Endothelial cell of umbilical vein (primary cell): ENCODE measurements around the gene HBE1. TPM values are rescaled to one million over a fixed set of nuclear protein-coding genes. Genes with fewer than 3 reads are reported as not detected.

Source experiments
- BruUV-seq: library from RNA; stranded (reverse); fragments of 400-500 nt; replicated peaks from 2 replicates; lab custom pipeline; 2021; lab: Mats Ljungman, UMichigan
- CTCF ChIA-PET: fragments of 300-600, 350-600 bp; sonication (Branson Sonifier 250); formaldehyde crosslinking; loops from one replicate; lab custom pipeline; 2021; ENCODE audit warnings: antibody characterized with exemption, inconsistent platforms; lab: Charles Lee
- POLR2A ChIA-PET: fragments of 300-600, 350-600 bp; sonication (Branson Sonifier 250); formaldehyde crosslinking; loops from one replicate; lab custom pipeline; 2021; ENCODE audit warnings: antibody characterized with exemption, inconsistent platforms; lab: Charles Lee
- DNase-seq: peaks from one replicate; pipeline ENCODE4 v3.0.0-alpha.2; 2011; ENCODE audit warnings: low read depth, low spot score
- FAIRE-seq: peaks from 2 replicates; lab custom pipeline; 2011; peaks lifted over from hg19 to GRCh38; lab: Jason Lieb, UNC
- H2AFZ ChIP-seq: 2 replicates; pipeline ENCODE4 v1.6.0; 2012; ENCODE audit warnings: low read depth, low read length, control low read depth, inconsistent platforms
- H3K27ac ChIP-seq: 2 replicates; pipeline ENCODE4 v1.5.1; 2011; ENCODE audit warnings: low read depth, mild to moderate bottlenecking, control low read depth, low read length, moderate library complexity; ENCODE audit not compliant: insufficient read depth
- H3K27me3 ChIP-seq, 2 experiments: 2 replicates each; pipeline versions ENCODE4 v1.6.0 to v1.6.1; 2011; ENCODE audit warnings: low read length in 2 of 2, mixed read lengths in 1 of 2; ENCODE audit not compliant: control insufficient read depth in 2 of 2, insufficient read depth in 2 of 2
- H3K36me3 ChIP-seq, 2 experiments: 2 replicates in 1 of 2; 3 replicates in 1 of 2; pipeline ENCODE4 v1.5.1; 2011; ENCODE audit warnings: low read length in 2 of 2, mild to moderate bottlenecking in 1 of 2, moderate library complexity in 1 of 2; ENCODE audit not compliant: control insufficient read depth in 2 of 2, insufficient read depth in 2 of 2; ENCODE audit errors: extremely low read depth in 1 of 2
- H3K4me1 ChIP-seq: 3 replicates; pipeline ENCODE4 v1.5.1; 2011; ENCODE audit warnings: mild to moderate bottlenecking, low read length; ENCODE audit not compliant: control insufficient read depth, insufficient read depth; ENCODE audit errors: extremely low read depth
- H3K4me2 ChIP-seq: 2 replicates; pipeline ENCODE4 v1.6.1; 2011; ENCODE audit warnings: low read length, control low read depth, mixed read lengths; ENCODE audit not compliant: insufficient read depth
- H3K4me3 ChIP-seq, 3 experiments: fragments of 200-600 bp in 1 of 3; sonication (generic), shearing (Covaris generic) in 1 of 3; replicated peaks in 1 of 3; 2 replicates each; pipeline ENCODE4 v1.5.1; 2011 to 2016; ENCODE audit warnings: control low read depth in 3 of 3, low read length in 3 of 3, mild to moderate bottlenecking in 2 of 3, inconsistent platforms in 1 of 3, low read depth in 1 of 3, moderate library complexity in 1 of 3; ENCODE audit not compliant: insufficient read depth in 1 of 3
- H3K79me2 ChIP-seq: 2 replicates; pipeline ENCODE4 v1.6.0; 2012; ENCODE audit warnings: low read length, inconsistent platforms; ENCODE audit not compliant: control insufficient read depth, insufficient read depth
- H3K9ac ChIP-seq: replicated peaks from 2 replicates; pipeline ENCODE3; 2011; ENCODE audit warnings: low read length, control low read depth; ENCODE audit not compliant: insufficient read depth; ENCODE audit errors: extremely low read depth
- H3K9me1 ChIP-seq: replicated peaks from 3 replicates; pipeline ENCODE4 v1.6.0; 2011; ENCODE audit warnings: mild to moderate bottlenecking, low read length; ENCODE audit not compliant: control insufficient read depth, insufficient read depth; ENCODE audit errors: extremely low read depth
- H3K9me3 ChIP-seq: replicated peaks from 2 replicates; pipeline ENCODE4 v1.5.1; 2012; ENCODE audit warnings: low read length, inconsistent platforms; ENCODE audit not compliant: control insufficient read depth, insufficient read depth
- H4K20me1 ChIP-seq: replicated peaks from 2 replicates; pipeline ENCODE3; 2011; ENCODE audit warnings: mild to moderate bottlenecking, low read length; ENCODE audit not compliant: control insufficient read depth, insufficient read depth; ENCODE audit errors: extremely low read depth
- EZH2 ChIP-seq: IDR thresholded peaks from 2 replicates; pipeline ENCODE4 v1.6.1; 2012; ENCODE audit warnings: borderline replicate concordance, low read depth, mild to moderate bottlenecking, moderate library complexity, low read length, inconsistent platforms; ENCODE audit not compliant: severe bottlenecking
- FOS ChIP-seq: IDR thresholded peaks from 2 replicates; pipeline ENCODE4 v1.6.1; 2011; ENCODE audit warnings: mild to moderate bottlenecking, low read length, moderate library complexity, borderline replicate concordance; ENCODE audit not compliant: insufficient read depth
- GATA2 ChIP-seq: IDR thresholded peaks from 2 replicates; pipeline ENCODE4 v1.7.0; 2011; ENCODE audit warnings: low read depth, mild to moderate bottlenecking, moderate library complexity, mixed read lengths, low read length; ENCODE audit not compliant: insufficient read length, insufficient read depth
- JUN ChIP-seq: IDR thresholded peaks from 2 replicates; pipeline ENCODE4 v1.6.1; 2011; ENCODE audit warnings: borderline replicate concordance, low read depth; ENCODE audit not compliant: insufficient read length, insufficient read depth
- MAX ChIP-seq: IDR thresholded peaks from 2 replicates; pipeline ENCODE4 v1.6.1; 2011; ENCODE audit not compliant: insufficient read depth, insufficient read length
- MYC ChIP-seq: IDR thresholded peaks from one replicate; pipeline ENCODE4 v1.6.1; 2011; ENCODE audit warnings: mild to moderate bottlenecking, low read depth, low read length
- POLR2A ChIP-seq: IDR thresholded peaks from 2 replicates; pipeline ENCODE4 v1.6.1; 2012; ENCODE audit warnings: low read depth, mild to moderate bottlenecking, control low read depth, low read length
- POLR2AphosphoS5 ChIP-seq: IDR thresholded peaks from 2 replicates; pipeline ENCODE4 v1.6.1; 2012; ENCODE audit warnings: low read depth, mild to moderate bottlenecking, control low read depth, low read length, moderate library complexity; ENCODE audit not compliant: insufficient read depth
- dilution Hi-C: fragments of 300-500 bp; cut with MboI; formaldehyde crosslinking; loops from one replicate; pipeline ENCODE4 v1.15.0; 2019; ENCODE audit warnings: low sequenced_read_pairs; ENCODE audit not compliant: extremely low pct_ligation_motif_present
- intact Hi-C: fragments of 100-400 bp; cut with micrococcal nuclease; formaldehyde crosslinking; loops from one replicate; pipeline ENCODE4 v1.10.0; 2022
- polyA plus RNA-seq, 4 experiments: library from polyadenylated mRNA; depleted of rRNA in 3 of 4; stranded (reverse) in 3 of 4; unstranded in 1 of 4; fragments of >200 nt; gene quantifications; 2 replicates each; pipeline versions ENCODE4 v1.2.1 to v1.2.3, GENCODE V29; 2011 to 2012; ENCODE audit warnings: missing spikeins in 1 of 4
- total RNA-seq: library from RNA; stranded (reverse); gene quantifications from 2 replicates; pipeline ENCODE4 v1.2.3, GENCODE V29; 2021
- TF ChIP-seq, protein P1 (sequence below), 2 donors: IDR thresholded peaks; 1 replicate in 1 of 2; 2 replicates in 1 of 2; pipeline ENCODE4 v1.5.1; 2011; ENCODE audit warnings: low read length in 2 of 2, mild to moderate bottlenecking in 2 of 2, moderate library complexity in 2 of 2, control low read depth in 1 of 2, inconsistent platforms in 1 of 2, low read depth in 1 of 2; ENCODE audit not compliant: insufficient read depth in 1 of 2; ENCODE audit errors: extremely low read depth in 1 of 2

The HBE1 gene
- total and polyA plus RNA-seq, 2 donors (not counting 3 experiments of a cell fraction or from before 2014, with no cell fraction given) = 0.37 TPM; not detected in 1

GRCh38 chr11:5283882-5284281, 14.1 kb upstream of the HBE1 start:
- dilution Hi-C loops = no loop called here
- Histone ChIP-seq H3K27me3 (no peaks in the 10 kb centered on the region), H3K4me3 (no peak overlapping the region), H3K9ac (no peak overlapping the region), H3K4me1 (peaks cover 11% of the 10 kb centered on the region), H4K20me1 (no peaks in the 10 kb centered on the region), H3K9me3 (no peaks in the 10 kb centered on the region), H3K36me3 (no peaks in the 10 kb centered on the region), H3K4me2 (no peak overlapping the region), H3K9me1 (no peaks in the 10 kb centered on the region), H3K27ac (no peak overlapping the region), H2AFZ (no peak overlapping the region), H3K79me2 (no peaks in the 10 kb centered on the region)
- TF ChIP-seq GATA2 (no peak), EZH2 (no peak), MAX (no peak), POLR2AphosphoS5 (no peak), MYC (no peak), FOS (no peak), POLR2A (no peak), JUN (no peak)
- TF ChIP-seq, protein P1, sequence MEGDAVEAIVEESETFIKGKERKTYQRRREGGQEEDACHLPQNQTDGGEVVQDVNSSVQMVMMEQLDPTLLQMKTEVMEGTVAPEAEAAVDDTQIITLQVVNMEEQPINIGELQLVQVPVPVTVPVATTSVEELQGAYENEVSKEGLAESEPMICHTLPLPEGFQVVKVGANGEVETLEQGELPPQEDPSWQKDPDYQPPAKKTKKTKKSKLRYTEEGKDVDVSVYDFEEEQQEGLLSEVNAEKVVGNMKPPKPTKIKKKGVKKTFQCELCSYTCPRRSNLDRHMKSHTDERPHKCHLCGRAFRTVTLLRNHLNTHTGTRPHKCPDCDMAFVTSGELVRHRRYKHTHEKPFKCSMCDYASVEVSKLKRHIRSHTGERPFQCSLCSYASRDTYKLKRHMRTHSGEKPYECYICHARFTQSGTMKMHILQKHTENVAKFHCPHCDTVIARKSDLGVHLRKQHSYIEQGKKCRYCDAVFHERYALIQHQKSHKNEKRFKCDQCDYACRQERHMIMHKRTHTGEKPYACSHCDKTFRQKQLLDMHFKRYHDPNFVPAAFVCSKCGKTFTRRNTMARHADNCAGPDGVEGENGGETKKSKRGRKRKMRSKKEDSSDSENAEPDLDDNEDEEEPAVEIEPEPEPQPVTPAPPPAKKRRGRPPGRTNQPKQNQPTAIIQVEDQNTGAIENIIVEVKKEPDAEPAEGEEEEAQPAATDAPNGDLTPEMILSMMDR (IDR thresholded peaks at IDR 0.05; ENCODE audit: extremely low read depth in 1 of 2, insufficient read depth in 1 of 2, low read depth in 1 of 2, low read length in 2 of 2) = no peak
- intact Hi-C loops = no loop called here
- FAIRE-seq = no peak
- no TSS peak for BruUV-seq
- ChIA-PET CTCF (no interaction called here), POLR2A (no interaction called here)
- DNase-seq = no peak
